PFSK-1 (cell line): ENCODE measurements around the gene TOR1AIP2.

Experiments used
- FOXP2 ChIP-seq: optimal IDR thresholded peaks from 2 replicates; pipeline ENCODE3; 2011; ENCODE audit warnings: borderline replicate concordance, control low read depth, inconsistent platforms; ENCODE audit not compliant: insufficient read depth; ENCODE audit errors: extremely low read length, extremely low read depth
- POLR2AphosphoS5 ChIP-seq: IDR thresholded peaks from 2 replicates; pipeline ENCODE4 v1.6.1; 2012; ENCODE audit warnings: low read depth, mild to moderate bottlenecking, control low read depth, low read length, moderate library complexity
- REST ChIP-seq, 2 experiments: IDR thresholded peaks; 2 replicates each; pipeline versions ENCODE4 v1.6.1 to v1.8.0; 2011 to 2012; ENCODE audit warnings: low read depth in 2 of 2, low read length in 2 of 2, control low read depth in 1 of 2, inconsistent platforms in 1 of 2, mild to moderate bottlenecking in 1 of 2, moderate library complexity in 1 of 2; ENCODE audit not compliant: insufficient read depth in 1 of 2
- SIN3A ChIP-seq: IDR thresholded peaks from 2 replicates; pipeline ENCODE4 v1.6.1; 2012; ENCODE audit warnings: mild to moderate bottlenecking, low read length, moderate library complexity, borderline replicate concordance; ENCODE audit not compliant: insufficient read depth
- TAF1 ChIP-seq: IDR thresholded peaks from 2 replicates; pipeline ENCODE4 v1.6.1; 2012; ENCODE audit warnings: low read length, control low read depth, borderline replicate concordance; ENCODE audit not compliant: insufficient read depth

TOR1AIP2 gene

GRCh38 chr1:179815641-179816040 is 62.0 kb downstream of the TOR1AIP2 start:
- TF ChIP-seq FOXP2 (no peak), POLR2AphosphoS5 (no peak), REST (IDR thresholded peaks at IDR 0.05; ENCODE audit: insufficient read depth in 1 of 2, low read depth in 2 of 2, low read length in 2 of 2) (no peak), SIN3A (no peak), TAF1 (no peak)

- TF ChIP-seq FOXP2 (no peak), POLR2AphosphoS5 (no peak), TAF1 (no peak), SIN3A (no peak), REST (IDR thresholded peaks at IDR 0.05; ENCODE audit: insufficient read depth in 1 of 2, low read depth in 2 of 2, low read length in 2 of 2) (no peak)
Observed at GRCh38 chr1:179814546-179814838, 63.1 kb downstream of the TOR1AIP2 start.

- TF ChIP-seq TAF1 (no peak), POLR2AphosphoS5 (no peak), FOXP2 (no peak), SIN3A (no peak), REST (IDR thresholded peaks at IDR 0.05; ENCODE audit: insufficient read depth in 1 of 2, low read depth in 2 of 2, low read length in 2 of 2) (no peak)
Observed at GRCh38 chr1:179813626-179814545, 63.7 kb downstream of the TOR1AIP2 start.

GRCh38 chr1:179812501-179813292 is 64.9 kb downstream of the TOR1AIP2 start:
- TF ChIP-seq TAF1 (no peak), REST (IDR thresholded peaks at IDR 0.05; ENCODE audit: insufficient read depth in 1 of 2, low read depth in 2 of 2, low read length in 2 of 2) (no peak), SIN3A (no peak)
